ENCODE measurements around the gene TCEA3. TPM values are rescaled to one million over a fixed set of nuclear protein-coding genes. Genes with fewer than 3 reads are reported as not detected.

TCEA3 gene
- total RNA-seq, 1 donor from 2014 or later, result 26.5 TPM

DNA sequence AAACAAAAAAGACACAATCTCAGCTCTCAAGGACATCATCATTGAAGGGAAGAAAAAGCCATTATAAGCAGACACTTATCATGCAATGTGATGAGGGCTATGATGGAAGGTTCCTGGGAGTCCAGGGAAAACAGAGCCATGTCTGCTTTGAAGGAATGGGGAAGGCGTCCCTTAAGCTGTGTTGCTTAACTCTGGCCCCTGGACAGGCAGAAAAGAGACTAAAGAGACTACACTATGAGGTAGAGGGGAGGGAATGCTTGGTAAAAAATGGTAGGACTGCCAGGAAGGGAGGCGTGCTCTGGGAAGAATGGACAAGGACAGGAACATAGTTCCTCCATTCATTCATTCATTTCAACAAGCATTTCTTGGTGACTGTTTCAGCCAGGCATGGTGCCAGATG, 38.2 kb upstream of the TCEA3 start:
- intact Hi-C loops (cut with DNase I), result no loop called here
- TF ChIP-seq POLR2AphosphoS5 (IDR thresholded peaks at IDR 0.05; ENCODE audit: insufficient read depth in 1 of 2, low read depth in 1 of 2) (no peak), POLR2A (IDR thresholded peaks at IDR 0.05) (no peak), CTCF (IDR thresholded peaks at IDR 0.05) (no peak)

GRCh38 chr1:23461050-23461449, 36.5 kb upstream of the TCEA3 start:
- TF ChIP-seq POLR2A (IDR thresholded peaks at IDR 0.05) (no peak), POLR2AphosphoS5 (IDR thresholded peaks at IDR 0.05; ENCODE audit: insufficient read depth in 1 of 2, low read depth in 1 of 2) (no peak), CTCF (IDR thresholded peaks at IDR 0.05) (no peak)
- intact Hi-C loops (cut with DNase I), result no loop called here
- peaks cover 21% of the 10 kb centered on the region for H3K4me1 ChIP-seq
- no peak for DNase-seq (ENCODE audit: extremely low spot score in 2 of 2)
- H3K27me3 ChIP-seq, result no peaks in the 10 kb centered on the region
- no peak overlapping the region for H3K4me3 ChIP-seq
- no peak overlapping the region for H3K27ac ChIP-seq
- H3K36me3 ChIP-seq, result no peaks in the 10 kb centered on the region
- H3K9me3 ChIP-seq, result no peaks in the 10 kb centered on the region

More for the DNA sequence above, 38.2 kb upstream of the TCEA3 start:
- no peak overlapping the region for H3K27ac ChIP-seq
- no peaks in the 10 kb centered on the region for H3K36me3 ChIP-seq
- no peak for DNase-seq (ENCODE audit: extremely low spot score in 2 of 2)
- no peak overlapping the region for H3K4me3 ChIP-seq
- peaks cover 7% of the 10 kb centered on the region for H3K4me1 ChIP-seq
- H3K9me3 ChIP-seq, result no peaks in the 10 kb centered on the region
- H3K27me3 ChIP-seq, result no peaks in the 10 kb centered on the region

GRCh38 chr1:23460519-23460918, 36.0 kb upstream of the TCEA3 start:
- no peak overlapping the region for H3K4me3 ChIP-seq
- H3K4me1 ChIP-seq, result peaks cover 21% of the 10 kb centered on the region
- H3K27ac ChIP-seq, result no peak overlapping the region
- no peak for TF ChIP-seq POLR2A (IDR thresholded peaks at IDR 0.05)
- TF ChIP-seq POLR2AphosphoS5 (IDR thresholded peaks at IDR 0.05; ENCODE audit: insufficient read depth in 1 of 2, low read depth in 1 of 2), result no peak
- no peak for TF ChIP-seq CTCF (IDR thresholded peaks at IDR 0.05)
- H3K27me3 ChIP-seq, result no peaks in the 10 kb centered on the region
- no peak for DNase-seq (ENCODE audit: extremely low spot score in 2 of 2)
- intact Hi-C loops (cut with DNase I), result no loop called here
- no peaks in the 10 kb centered on the region for H3K36me3 ChIP-seq
- no peaks in the 10 kb centered on the region for H3K9me3 ChIP-seq

DNA sequence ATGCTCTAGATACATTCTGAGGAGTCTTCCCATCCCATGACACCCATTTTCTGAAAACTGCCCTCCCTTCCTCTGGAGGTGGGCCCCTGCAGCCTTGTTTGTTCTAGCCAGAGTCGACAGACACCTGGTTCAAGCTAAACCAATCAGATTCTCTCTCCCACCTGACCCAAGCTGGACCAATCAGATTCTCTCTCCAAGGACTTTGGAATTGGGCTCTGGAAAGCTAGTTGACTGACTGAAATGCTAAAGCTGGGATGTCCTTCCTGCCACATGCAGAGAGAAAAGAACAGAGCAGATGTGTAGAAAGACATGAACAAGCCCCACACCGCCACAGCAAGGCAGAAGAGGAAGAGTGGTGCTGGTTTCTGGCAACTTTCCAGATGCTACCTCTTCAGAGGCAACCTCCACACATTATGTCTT, 34.8 kb upstream of the TCEA3 start:
- intact Hi-C loops (cut with DNase I), result no loop called here
- Histone ChIP-seq H3K4me1 (peaks cover 21% of the 10 kb centered on the region), H3K9me3 (no peaks in the 10 kb centered on the region), H3K4me3 (no peak overlapping the region), H3K27me3 (no peaks in the 10 kb centered on the region), H3K36me3 (peaks cover 0 to 8% of the 10 kb centered on the region in 2 donors), H3K27ac (no peak overlapping the region)
- DNase-seq (ENCODE audit: extremely low spot score in 2 of 2), result no peak
- no peak for TF ChIP-seq CTCF (IDR thresholded peaks at IDR 0.05)
- no peak for TF ChIP-seq POLR2A (IDR thresholded peaks at IDR 0.05)

DNA sequence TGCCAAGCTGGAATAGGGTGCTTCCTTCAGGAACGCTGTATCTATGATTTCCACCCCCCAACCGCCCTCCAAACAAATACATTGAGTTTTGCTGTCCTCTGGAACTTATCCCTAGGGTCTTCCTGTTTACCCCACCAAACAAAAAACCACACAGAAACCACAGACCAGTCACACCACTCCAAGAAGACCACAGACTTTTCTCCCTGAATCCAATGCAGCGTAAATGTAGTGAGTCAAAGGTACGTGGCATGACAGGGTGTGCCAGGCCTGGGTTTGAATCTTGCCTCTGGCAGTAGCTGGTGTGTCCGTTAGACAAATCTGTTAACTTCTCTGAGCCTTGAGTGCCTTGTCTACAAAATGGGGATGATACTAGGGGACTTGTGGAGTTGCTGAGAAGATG, 31.7 kb upstream of the TCEA3 start:
- H3K27me3 ChIP-seq, result no peaks in the 10 kb centered on the region
- no peak for DNase-seq (ENCODE audit: extremely low spot score in 2 of 2)
- H3K9me3 ChIP-seq, result no peaks in the 10 kb centered on the region
- no peak overlapping the region for H3K4me3 ChIP-seq
- TF ChIP-seq CTCF (IDR thresholded peaks at IDR 0.05), result no peak
- TF ChIP-seq POLR2AphosphoS5 (IDR thresholded peaks at IDR 0.05; ENCODE audit: insufficient read depth in 1 of 2, low read depth in 1 of 2), result no peak
- no peak for TF ChIP-seq POLR2A (IDR thresholded peaks at IDR 0.05)
- peak overlapping the region; percentile 73 for H3K27ac ChIP-seq
- intact Hi-C loops (cut with DNase I), result no loop called here
- peaks cover 47% of the 10 kb centered on the region for H3K4me1 ChIP-seq
- H3K36me3 ChIP-seq, result peaks cover 0 to 9% of the 10 kb centered on the region in 2 donors
